SW 1271 (cell line): ENCODE results near the gene SDCCAG8.

Experiments
- DNase-seq, 2 experiments: peaks; one replicate each; lab custom pipeline; 2025; lab: John Stamatoyannopoulos, UW

The SDCCAG8 gene

DNA sequence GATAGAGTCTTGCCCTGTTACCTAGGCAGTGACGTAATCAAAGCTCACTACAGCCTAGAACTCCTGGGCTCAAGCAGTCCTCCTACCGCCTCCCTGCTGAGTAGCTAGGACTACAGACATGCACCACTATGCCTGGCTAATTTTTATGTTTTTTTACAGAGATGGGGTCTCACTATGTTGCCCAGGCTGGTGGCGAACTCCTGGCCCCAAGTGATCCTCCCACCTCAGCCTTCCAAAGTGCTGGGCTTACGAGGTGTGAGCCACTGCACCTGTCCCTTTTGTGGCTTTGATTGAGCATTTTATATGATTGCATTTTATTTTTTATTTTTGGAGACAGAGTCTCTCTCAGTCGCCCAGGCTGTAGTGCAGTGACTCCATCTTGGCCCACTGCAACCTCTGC is 25.8 kb downstream of the SDCCAG8 start:
- no peak for DNase-seq

DNA sequence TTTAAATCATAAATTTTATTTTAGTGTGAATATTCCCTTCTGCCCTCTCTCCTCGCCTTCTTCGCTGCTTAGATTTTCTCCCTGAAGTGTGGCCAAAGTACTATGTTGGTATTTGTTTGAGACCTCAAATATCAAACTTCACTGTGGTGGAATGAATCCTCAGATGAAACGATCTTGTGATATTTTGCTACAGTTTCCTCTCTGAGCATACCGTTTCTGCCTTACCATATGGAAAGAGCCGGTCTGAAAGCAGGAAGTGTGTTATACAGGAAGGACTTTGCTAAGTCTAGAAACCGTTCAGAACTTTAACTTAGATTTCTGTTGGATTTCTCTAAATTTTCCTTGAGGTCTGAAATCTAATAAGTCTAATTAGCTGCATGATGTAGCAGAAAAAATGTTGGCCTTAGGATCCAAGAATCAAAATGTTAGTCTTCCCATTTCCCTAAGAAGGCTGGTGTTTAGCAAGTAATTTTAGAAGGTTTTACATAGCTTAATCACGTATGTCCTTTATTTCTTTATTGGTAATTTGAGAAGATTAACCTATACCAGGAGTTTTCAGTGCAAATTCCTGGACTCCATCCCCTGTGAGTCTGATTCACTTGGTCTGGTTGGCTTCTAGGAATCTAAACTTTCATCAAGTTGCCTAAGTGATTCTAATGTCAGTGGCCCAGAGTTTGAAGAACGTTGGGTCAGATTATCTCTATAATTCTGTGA is 30.7 kb downstream of the SDCCAG8 start:
- no peak for DNase-seq

DNA sequence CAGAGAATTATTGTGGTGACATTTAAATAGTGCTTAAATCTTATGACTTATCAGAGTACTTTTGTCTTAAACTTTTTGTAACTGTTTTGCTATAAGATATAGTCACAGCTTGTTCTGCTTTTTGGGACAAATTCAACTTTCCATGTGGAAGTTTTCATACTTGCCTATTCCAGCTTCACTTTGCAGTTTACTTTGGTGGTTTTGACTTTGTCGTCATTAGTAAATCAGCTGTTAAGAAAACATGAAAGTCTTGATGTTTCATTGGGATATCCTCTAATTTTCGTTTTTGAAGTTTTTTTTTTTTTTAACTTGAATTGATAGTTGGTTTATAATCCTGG is 31.3 kb downstream of the SDCCAG8 start:
- no peak for DNase-seq

DNA sequence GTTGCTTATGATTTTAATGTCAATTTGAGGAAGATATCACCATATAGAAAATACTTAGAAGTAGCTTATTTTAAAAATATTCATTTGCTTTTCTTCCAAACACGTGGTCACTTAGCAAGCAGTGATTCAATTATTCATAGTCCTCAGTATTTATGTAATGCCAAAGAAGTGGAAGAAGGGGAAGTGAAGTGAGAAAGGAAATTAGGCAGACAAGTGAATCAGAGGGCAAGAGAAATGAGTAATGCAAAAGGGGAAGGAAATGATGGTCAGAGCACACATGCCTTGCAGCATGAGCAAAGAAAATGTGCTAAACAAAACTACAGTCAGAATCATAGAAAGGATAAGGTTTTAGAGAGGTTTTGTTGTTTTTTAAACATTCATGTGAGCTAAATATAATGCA is 31.8 kb downstream of the SDCCAG8 start:
- DNase-seq: peak; percentile 38 to 85

DNA sequence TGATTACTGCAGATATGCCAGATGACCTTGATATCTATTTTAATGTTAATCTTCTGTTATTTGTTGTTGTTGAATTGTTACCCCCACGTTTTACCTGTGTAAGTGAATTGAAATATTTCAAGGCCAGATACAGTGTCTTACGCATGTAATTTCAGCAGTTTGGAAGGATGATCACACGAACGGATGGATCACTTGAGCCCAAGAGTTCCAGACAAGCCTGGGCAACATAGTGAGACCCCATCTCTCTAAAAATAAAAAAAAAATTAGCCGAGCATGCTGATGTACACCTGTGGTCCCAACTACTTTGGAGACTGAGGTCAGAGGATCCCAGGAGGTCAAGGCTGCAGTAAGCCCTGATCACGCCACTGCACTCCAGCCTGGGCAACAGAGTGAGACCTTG is 32.2 kb downstream of the SDCCAG8 start:
- DNase-seq: no peak

DNA sequence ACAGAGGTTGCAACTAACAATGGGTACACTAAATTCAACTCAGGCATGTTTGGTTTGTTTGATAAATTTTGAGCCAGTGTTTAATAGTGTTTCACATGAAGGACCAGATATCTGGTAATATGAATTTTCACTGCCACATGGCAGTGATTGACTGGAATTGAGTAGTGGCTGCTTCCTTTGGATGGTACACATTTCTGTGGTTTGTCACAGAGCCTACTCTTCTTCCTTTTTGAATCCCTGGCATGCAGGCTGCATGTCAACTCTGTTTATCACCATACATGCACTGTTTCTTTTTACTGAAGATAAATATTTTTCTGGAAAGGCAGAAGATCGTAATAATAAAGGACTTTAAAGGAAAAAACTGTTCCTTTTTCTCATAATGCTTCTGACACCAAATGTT is 35.5 kb downstream of the SDCCAG8 start:
- DNase-seq: no peak

DNA sequence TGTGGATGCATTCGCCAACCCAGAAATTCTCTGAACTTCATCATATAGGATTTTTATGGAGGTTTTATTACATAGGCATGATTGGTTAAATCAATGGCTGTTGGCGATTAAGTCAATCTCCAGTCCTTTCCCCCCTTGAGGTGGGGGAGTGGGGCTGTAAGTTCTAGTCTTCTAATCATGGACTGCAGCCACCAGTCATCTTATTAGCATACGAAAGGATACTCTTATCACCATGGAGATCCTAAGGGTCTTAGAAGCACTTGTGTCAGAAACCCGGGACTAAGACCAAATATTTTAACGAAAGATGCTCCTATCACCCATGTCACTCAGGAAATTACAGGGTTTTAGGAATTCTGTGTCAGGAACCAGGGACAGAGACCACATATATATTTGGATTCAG is 36.3 kb downstream of the SDCCAG8 start:
- no peak for DNase-seq

DNA sequence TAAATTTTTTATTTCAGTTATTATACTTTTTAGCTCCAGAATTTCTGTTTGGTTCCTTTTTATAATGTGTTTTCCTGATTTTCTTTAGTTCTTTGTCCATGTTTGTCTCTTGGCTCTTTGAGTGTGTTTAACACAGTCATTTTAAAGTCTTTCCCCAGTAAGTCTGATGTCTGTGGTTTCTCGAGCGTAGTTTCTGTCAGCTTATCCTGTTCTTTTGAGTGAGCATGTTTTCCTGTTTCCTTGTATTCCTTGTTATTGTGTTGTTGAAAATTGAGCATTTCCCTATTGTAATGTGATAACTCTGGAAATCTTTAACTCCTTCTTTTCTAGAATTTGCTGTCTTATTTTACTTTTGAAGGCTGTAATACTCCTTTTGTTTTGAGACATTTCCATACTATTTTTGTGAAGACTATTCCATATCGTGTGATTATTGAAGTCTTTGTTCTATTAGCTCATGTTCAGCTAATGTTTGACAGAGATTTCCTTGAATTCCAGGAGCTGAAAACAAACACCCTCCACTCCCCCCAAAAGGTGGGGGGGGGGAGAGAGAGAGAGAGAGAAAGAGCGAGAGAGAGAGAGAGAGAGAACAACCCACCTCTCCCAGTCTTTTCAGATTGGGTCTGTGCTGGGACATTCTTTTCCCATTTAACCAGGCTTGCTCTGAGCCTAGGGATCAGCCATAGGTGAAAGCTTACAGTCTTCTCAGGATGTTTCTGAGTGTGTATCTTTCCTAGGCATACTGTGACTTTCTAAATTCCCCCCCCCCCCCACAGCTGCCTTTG is 38.3 kb downstream of the SDCCAG8 start:
- no peak for DNase-seq

DNA sequence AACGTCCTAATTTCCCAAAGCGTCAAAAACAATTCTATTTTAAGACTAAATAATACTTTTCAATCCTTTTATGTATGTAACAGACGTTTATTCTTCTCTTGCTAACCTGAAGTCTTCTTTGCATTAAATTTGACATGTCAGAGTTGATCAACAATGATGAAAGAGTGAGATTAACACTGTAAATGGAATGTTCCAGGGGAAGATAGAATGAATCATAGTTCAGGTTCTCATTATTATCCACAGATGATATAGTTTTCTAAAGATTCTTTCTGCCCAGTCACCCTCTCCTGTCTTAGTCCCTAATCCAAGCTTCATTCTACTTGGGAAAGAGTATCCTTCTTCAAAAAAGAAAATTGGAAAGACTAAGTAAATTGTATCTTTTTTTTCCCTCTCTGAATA is 38.9 kb downstream of the SDCCAG8 start:
- DNase-seq: peak in 1 of 2 experiments; percentile 6

DNA sequence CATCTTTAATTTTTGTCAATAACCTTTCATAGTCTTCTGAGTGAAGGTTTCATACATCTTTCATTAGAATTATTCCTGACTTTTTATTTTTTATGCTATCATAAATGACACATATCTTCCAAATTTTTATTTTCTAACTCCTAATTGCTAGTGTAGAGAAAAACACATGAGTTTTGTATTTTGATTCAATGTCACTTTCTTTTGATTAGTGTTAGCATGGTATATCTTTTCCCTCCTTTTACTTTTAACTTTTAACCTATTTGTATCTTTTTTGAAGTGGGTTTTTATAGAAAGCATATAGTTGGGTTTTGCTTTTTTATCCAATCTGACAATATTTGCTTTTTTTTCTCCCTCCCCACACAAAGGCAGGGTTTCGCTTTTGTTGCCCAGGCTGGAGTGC is 43.2 kb downstream of the SDCCAG8 start:
- DNase-seq: no peak

DNA sequence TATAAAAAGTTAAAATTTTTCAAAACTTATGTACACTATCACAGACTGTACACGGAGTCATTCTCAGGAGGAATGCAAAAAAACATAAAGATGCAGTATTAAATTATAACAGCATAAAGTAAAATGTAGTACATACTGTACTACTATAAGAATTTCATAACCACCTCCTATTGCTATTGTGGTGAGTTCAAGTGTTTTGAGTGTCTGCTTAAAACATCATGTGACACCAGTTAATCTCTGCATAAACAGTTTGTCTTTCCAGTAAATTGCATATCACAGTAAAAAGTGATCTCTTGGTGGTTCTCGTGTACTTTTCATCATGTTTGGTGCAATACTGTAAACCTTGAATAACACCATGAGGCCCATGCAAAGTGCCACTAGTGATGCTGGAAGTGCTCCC is 45.2 kb downstream of the SDCCAG8 start:
- no peak for DNase-seq

DNA sequence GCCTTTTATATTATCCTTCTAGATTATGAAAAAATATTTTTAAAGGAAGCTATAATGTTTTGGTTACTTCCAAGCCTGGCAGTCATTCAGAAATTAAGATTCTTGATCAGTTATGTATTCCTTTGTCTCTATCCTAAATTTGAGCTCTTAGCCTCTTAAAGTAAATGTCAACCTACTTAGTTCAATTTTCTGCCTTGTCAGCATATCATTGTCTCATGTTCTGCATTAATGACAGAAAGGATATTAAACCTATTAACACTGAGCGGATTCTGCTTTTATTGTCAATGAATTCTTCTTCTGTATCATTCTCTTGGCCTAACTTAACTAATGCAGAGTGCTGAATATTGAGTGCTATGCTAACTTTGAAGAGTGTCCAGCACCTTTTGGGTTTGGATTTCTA is 56.0 kb downstream of the SDCCAG8 start:
- no peak for DNase-seq

DNA sequence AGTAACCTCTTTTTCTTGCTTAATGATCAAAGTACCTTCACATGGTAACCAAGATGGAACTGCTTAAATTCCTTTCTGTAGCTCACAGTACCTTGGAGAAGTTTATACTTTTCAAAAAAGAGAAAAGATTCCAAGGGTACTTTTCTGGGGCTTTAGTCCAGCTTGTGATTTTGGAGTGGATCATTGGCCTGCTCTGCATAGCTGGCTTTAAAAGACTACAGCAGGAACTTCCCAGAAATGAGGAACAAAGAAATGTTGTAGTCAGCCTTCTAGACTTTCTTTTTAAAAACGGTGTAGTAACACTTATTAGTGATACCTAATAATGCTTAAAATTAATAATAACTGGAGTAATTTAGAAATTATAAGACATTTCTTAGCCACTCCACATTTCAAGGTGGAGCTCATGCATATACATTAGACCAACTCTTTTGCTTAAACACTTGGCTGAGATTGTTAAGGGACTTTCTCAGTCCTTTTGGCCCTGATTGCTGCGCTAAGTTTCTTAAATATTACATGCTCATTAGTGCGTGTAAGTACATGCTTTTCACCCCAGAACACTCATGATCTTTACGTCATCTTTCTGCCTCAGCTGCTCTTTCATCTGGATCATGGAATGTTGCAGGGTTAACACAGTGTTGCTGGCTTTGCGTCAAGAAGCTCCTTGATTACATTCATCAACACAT is 57.3 kb downstream of the SDCCAG8 start:
- DNase-seq: no peak

DNA sequence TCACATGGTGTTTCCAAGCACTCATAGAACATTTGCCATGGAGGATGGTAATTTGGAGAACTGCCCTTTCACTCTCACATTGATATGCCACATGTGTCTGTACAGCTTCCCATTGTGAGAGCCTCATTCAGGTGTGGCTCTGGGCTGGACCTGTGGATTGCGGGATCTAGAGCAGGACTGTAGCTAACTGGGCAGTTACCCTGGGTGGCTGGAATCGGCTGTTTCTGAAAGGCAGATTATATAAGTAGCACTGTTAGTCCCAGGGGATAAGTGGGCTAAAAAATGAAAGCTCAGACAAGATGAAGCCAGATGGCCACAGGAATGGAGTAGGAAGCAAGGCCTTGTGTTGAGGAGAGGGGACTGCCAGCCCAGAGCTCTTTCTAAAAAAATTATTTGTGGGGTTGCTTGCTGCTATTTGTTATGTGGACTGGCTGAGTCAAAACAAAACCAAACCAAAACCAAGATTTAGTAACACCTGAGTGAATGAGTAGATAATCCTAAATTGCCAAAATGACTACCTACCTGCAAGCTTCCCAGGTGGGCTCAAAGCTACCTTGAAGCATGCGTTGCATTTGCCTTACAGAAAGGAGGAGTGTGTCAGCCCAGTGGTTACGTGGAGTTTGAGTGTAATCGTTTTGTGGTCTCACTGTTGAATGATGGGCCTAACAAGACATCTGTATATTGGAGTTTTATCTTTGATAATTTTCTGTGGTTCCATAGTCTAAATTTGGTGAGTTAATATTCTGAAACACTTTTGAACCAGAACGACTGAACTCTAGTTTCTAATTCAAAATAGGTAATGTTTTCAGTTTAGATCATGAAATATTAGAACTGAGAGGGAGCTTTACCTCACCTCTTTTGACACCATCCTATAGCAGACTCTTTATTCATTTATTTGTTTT is 58.0 kb downstream of the SDCCAG8 start:
- DNase-seq: no peak

DNA sequence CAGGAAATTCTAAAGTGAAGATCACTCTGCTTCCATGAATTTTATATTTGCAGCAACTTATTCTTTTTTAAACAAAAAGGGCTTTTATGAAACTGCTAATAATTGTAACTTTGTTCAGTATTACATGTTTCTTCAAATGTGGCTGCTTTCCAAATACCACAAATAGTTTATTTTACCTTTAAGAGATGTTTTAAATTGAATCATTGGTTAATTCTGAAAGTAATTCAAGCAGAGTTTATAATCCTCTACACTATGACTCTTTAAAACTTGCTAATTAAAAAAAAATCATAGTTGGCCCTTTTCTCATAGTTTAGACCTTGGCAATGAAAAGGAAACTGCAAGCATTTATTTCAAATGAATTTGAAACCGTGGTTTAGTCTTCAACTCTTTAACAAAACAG is 59.6 kb downstream of the SDCCAG8 start:
- DNase-seq: no peak

DNA sequence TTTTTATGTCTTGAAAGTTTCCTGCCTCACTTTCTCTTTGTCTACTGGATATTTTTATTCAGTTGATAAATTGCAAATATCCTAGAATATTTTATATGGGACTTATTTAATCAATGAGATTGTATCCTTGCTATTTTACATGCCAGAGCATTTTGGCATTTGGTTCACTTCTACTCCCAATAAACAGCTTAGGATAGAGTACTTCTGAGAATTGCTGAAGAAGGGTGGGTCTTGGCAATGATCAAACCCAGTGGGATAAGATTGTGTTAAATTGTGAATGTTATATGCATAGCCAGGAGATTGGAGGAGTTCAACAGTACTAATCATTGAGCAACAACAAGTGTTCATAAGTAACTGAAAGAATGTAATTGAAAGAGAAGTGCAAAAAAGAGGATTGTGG is 60.1 kb downstream of the SDCCAG8 start:
- no peak for DNase-seq

DNA sequence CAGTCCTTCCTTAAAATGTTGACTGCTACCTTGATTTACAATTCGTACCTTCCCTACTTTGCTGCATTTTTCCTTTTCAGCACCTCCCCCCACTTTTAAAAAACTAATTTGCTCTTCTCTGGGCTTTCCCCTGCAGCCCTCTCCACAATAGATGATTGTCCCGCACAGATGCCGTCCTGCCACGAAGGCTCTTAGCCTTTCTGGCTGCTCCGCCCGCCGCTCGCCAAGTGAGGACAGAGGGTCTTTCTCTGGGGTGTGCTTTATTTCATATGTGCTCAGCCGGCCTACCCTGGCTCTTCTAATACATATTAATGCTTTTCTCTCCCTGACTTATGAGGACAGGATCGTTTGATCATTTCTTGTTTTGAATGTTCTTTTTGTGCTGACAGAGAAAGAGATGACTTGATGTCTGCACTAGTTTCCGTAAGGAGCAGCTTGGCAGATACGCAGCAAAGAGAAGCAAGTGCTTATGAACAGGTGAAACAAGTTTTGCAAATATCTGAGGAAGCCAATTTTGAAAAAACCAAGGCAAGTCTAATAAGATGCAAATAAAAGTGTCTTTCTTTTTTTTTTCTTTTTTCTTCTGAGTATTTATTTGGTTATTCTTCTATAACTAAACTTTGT is 60.6 kb downstream of the SDCCAG8 start:
- DNase-seq: no peak

DNA sequence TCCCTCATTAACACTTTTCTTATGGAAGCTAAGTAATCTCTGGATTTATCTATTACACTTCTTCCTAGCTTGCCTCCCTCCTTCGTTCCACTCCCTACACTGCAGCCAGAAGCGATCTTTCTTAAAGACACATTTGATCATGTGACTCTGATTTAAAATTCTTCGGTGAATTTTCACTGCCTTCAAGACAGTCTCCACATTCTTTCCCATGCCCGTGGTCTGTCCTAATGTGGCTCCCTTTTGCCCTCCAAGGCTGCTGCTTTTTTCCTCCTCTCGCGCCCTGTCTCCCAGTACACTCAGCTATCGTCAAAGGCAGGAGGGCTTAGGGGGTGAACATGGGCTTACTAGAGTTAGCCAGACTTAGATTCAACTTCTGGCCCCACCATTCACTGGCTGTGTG is 64.4 kb downstream of the SDCCAG8 start:
- DNase-seq: no peak

DNA sequence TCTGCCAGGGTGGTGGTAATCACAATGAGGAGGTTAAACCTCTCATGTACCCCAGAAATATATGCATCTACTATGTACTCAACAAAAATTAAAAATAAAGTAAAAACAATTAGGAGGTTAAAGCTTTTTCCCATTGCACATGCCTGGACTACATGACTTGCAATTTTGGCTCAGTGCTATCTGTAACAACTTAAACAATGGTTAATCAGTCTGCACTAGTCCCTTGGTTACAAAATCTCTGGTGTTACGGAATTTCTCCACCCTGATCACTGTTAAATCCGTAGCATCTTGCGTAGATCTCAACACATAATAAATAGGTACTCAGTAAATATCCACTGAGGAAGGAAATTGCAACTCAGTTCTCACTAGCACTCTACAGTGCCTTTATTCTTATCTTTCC is 66.5 kb downstream of the SDCCAG8 start:
- DNase-seq: no peak

DNA sequence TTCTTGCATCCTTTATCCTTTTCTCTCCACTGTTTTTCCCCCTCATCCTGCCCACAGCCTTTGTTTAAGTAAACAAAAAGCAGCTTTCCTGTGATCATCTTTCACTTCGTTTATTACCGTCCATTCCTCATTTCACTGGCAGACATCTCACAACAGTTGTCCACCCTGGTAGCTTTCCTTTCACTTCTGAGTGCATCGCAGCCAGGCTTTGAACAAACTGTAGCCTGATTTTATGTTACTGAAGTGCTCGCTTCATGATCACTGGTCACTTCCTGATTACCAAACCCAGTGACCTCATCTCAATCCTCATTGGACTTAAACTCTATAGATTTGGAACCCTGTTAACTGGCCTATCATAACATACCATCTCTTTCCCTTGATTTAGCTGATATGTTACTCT is 67.7 kb downstream of the SDCCAG8 start:
- DNase-seq: no peak

DNA sequence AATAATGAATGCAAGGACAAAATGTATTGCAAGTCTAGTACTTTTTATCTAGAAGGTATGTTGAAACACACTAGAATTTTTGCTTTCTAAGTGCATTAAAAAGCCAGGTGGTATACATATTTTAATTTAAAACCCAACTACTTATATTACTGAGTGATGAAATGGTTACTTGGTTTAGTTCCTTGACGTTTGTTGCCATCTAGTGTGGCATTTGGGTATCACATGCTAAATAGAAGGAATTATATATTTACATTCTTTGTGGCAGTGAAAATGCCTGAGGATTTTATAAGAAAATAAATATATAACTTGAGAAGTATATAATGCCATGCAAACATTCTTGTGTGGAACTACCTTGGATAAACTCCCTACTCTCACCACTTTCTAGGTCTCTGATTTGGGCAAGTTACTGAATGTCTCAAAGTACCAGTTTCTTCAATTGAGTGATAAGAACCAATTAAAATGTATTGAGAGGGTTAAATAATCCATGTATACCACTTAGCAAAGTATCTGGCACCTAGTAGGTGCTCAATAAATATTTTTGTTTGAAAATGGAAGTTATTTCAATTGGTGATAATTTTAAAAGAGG is 69.6 kb downstream of the SDCCAG8 start:
- DNase-seq: peak in 1 of 2 experiments; percentile 38
